Trophoblast cell (in vitro differentiated cells and primary cell): ENCODE data around the gene NINJ2.

Source experiments
- DNase-seq, 2 donors: peaks; one replicate each; pipeline ENCODE4 v3.0.0-alpha.2; 2016
- H2AFZ ChIP-seq: 2 replicates; pipeline ENCODE4 v1.6.1; 2013; ENCODE audit warnings: low read length, moderate library complexity, mild to moderate bottlenecking; ENCODE audit not compliant: insufficient read depth, poor library complexity
- H2AK5ac ChIP-seq: 2 replicates; pipeline ENCODE4 v1.6.1; 2013; ENCODE audit warnings: mild to moderate bottlenecking, low read length
- H2BK120ac ChIP-seq: 2 replicates; pipeline ENCODE4 v1.6.1; 2013; ENCODE audit warnings: low read length, mild to moderate bottlenecking, moderate library complexity; ENCODE audit not compliant: insufficient read depth, poor library complexity
- H2BK12ac ChIP-seq: 2 replicates; pipeline ENCODE4 v1.6.1; 2013; ENCODE audit warnings: mild to moderate bottlenecking, low read length, moderate library complexity
- H2BK5ac ChIP-seq: 2 replicates; pipeline ENCODE4 v1.6.1; 2013; ENCODE audit warnings: low read length, low read depth, moderate library complexity, mild to moderate bottlenecking; ENCODE audit not compliant: poor library complexity
- H3K14ac ChIP-seq: 2 replicates; pipeline ENCODE4 v1.6.1; 2013; ENCODE audit warnings: mild to moderate bottlenecking, low read length
- H3K18ac ChIP-seq: 2 replicates; pipeline ENCODE4 v1.6.1; 2013; ENCODE audit warnings: mild to moderate bottlenecking, low read length
- H3K23ac ChIP-seq: 2 replicates; pipeline ENCODE4 v1.6.1; 2013; ENCODE audit warnings: low read length
- H3K27ac ChIP-seq: 2 replicates; pipeline ENCODE4 v1.5.1; 2013; ENCODE audit warnings: low read depth, mild to moderate bottlenecking, inconsistent platforms, low read length, moderate library complexity
- H3K27me3 ChIP-seq: 2 replicates; pipeline ENCODE4 v1.6.1; 2013; ENCODE audit warnings: inconsistent platforms, mild to moderate bottlenecking, low read length, moderate library complexity; ENCODE audit not compliant: insufficient read depth
- H3K36me3 ChIP-seq, 2 experiments: 1 replicate in 1 of 2; 2 replicates in 1 of 2; pipeline ENCODE4 v1.6.1; 2013; ENCODE audit warnings: low read length in 2 of 2, mild to moderate bottlenecking in 2 of 2, moderate library complexity in 1 of 2; ENCODE audit not compliant: insufficient read depth in 2 of 2, control insufficient read depth in 1 of 2
- H3K4ac ChIP-seq: 2 replicates; pipeline ENCODE4 v1.6.1; 2013; ENCODE audit warnings: low read depth, mild to moderate bottlenecking, low read length, moderate library complexity
- H3K4me1 ChIP-seq, 2 experiments: 1 replicate in 1 of 2; 2 replicates in 1 of 2; pipeline ENCODE4 v1.6.1; 2013; ENCODE audit warnings: low read length in 2 of 2, mild to moderate bottlenecking in 2 of 2, moderate library complexity in 1 of 2; ENCODE audit not compliant: insufficient read depth in 2 of 2, control insufficient read depth in 1 of 2
- H3K4me2 ChIP-seq: 2 replicates; pipeline ENCODE4 v1.6.1; 2013; ENCODE audit warnings: inconsistent platforms, mild to moderate bottlenecking, low read length, moderate library complexity
- H3K4me3 ChIP-seq: 2 replicates; pipeline ENCODE4 v1.5.1; 2013; ENCODE audit warnings: mild to moderate bottlenecking, low read depth, low read length, inconsistent platforms
- H3K79me1 ChIP-seq: one replicate; pipeline ENCODE4 v1.6.1; 2013; ENCODE audit warnings: low read length
- H3K79me2 ChIP-seq: 2 replicates; pipeline ENCODE4 v1.6.1; 2013; ENCODE audit warnings: low read length, mild to moderate bottlenecking; ENCODE audit not compliant: control insufficient read depth, insufficient read depth, poor library complexity
- H3K9ac ChIP-seq: 2 replicates; pipeline ENCODE4 v1.6.1; 2013; ENCODE audit warnings: mild to moderate bottlenecking, low read length
- H3K9me3 ChIP-seq: 2 replicates; pipeline ENCODE4 v1.6.1; 2013; ENCODE audit warnings: low read depth, mild to moderate bottlenecking, control low read depth, inconsistent platforms, low read length; ENCODE audit not compliant: insufficient read depth
- H4K12ac ChIP-seq: 2 replicates; pipeline ENCODE4 v1.6.1; 2013; ENCODE audit warnings: low read depth, mild to moderate bottlenecking, low read length, moderate library complexity
- H4K8ac ChIP-seq: 2 replicates; pipeline ENCODE4 v1.6.1; 2013; ENCODE audit warnings: low read depth, mild to moderate bottlenecking, low read length, moderate library complexity
- H4K91ac ChIP-seq: one replicate; pipeline ENCODE4 v1.6.1; 2013; ENCODE audit warnings: low read depth, mild to moderate bottlenecking, low read length, moderate library complexity
- whole genome bisulfite sequencing: extraction: QIAGEN DNeasy Blood & Tissue Kit; methylation state at CpG from one replicate; pipeline ENCODE4 v1.1.7; 2013; ENCODE audit warnings: missing lambda C conversion rate; ENCODE audit not compliant: insufficient read length, insufficient coverage; ENCODE audit errors: extremely low coverage; 5-methylcytosine and 5-hydroxymethylcytosine counted together

Gene NINJ2

GRCh38 chr12:536751-537245, 126.4 kb downstream of the NINJ2 start:
- H3K79me2 ChIP-seq: peaks cover 2% of the 10 kb centered on the region
- H3K4me3 ChIP-seq: no peak overlapping the region
- no peak overlapping the region for H3K14ac ChIP-seq
- no peaks in the 10 kb centered on the region for H3K27me3 ChIP-seq
- H2BK5ac ChIP-seq: no peak overlapping the region
- H4K91ac ChIP-seq: no peak overlapping the region
- H3K79me1 ChIP-seq: peaks cover 3% of the 10 kb centered on the region
- no peak overlapping the region for H2AK5ac ChIP-seq
- H4K8ac ChIP-seq: no peak overlapping the region
- no peaks in the 10 kb centered on the region for H3K36me3 ChIP-seq
- no peak overlapping the region for H3K9ac ChIP-seq
- H3K4me2 ChIP-seq: no peak overlapping the region
- H3K18ac ChIP-seq: no peak overlapping the region
- DNase-seq: no peak
- no CpG with 5 or more reads among the region's 3 CpGs for WGBS
- H3K23ac ChIP-seq: no peak overlapping the region
- no peak overlapping the region for H3K27ac ChIP-seq
- peaks cover 8 to 12% of the 10 kb centered on the region in 2 experiments for H3K4me1 ChIP-seq
- H3K9me3 ChIP-seq: no peaks in the 10 kb centered on the region
- no peak overlapping the region for H3K4ac ChIP-seq
- H2BK12ac ChIP-seq: no peak overlapping the region
- H2BK120ac ChIP-seq: no peak overlapping the region
- H4K12ac ChIP-seq: no peak overlapping the region
- H2AFZ ChIP-seq: no peak overlapping the region

- Histone ChIP-seq H3K9me3 (no peaks in the 10 kb centered on the region), H3K4me3 (no peak overlapping the region), H3K36me3 (no peaks in the 10 kb centered on the region), H3K14ac (no peak overlapping the region), H2AK5ac (no peak overlapping the region), H4K91ac (no peak overlapping the region), H3K79me1 (no peaks in the 10 kb centered on the region), H3K79me2 (no peaks in the 10 kb centered on the region), H2AFZ (no peak overlapping the region), H2BK12ac (no peak overlapping the region), H4K8ac (no peak overlapping the region), H2BK120ac (no peak overlapping the region), H2BK5ac (no peak overlapping the region), H3K18ac (no peak overlapping the region), H3K27me3 (no peaks in the 10 kb centered on the region), H3K9ac (no peak overlapping the region), H3K23ac (no peak overlapping the region), H4K12ac (no peak overlapping the region), H3K4ac (no peak overlapping the region), H3K27ac (no peak overlapping the region), H3K4me1 (peaks cover 3 to 6% of the 10 kb centered on the region in 2 experiments), H3K4me2 (no peak overlapping the region)
- WGBS: no CpG with 5 or more reads among the region's 7 CpGs
- no peak for DNase-seq
Observed at GRCh38 chr12:535396-535795, 127.8 kb downstream of the NINJ2 start.

- no peak overlapping the region for H2AFZ ChIP-seq
- no peak overlapping the region for H2AK5ac ChIP-seq
- H3K27me3 ChIP-seq: no peaks in the 10 kb centered on the region
- H3K18ac ChIP-seq: no peak overlapping the region
- H4K91ac ChIP-seq: no peak overlapping the region
- H3K4me1 ChIP-seq: peaks cover 3 to 6% of the 10 kb centered on the region in 2 experiments
- no peak overlapping the region for H2BK12ac ChIP-seq
- H3K9me3 ChIP-seq: peaks cover 2% of the 10 kb centered on the region
- H3K4ac ChIP-seq: no peak overlapping the region
- H3K14ac ChIP-seq: no peak overlapping the region
- H3K79me1 ChIP-seq: no peaks in the 10 kb centered on the region
- H3K9ac ChIP-seq: no peak overlapping the region
- no peak for DNase-seq
- H4K12ac ChIP-seq: no peak overlapping the region
- H3K27ac ChIP-seq: no peak overlapping the region
- H2BK5ac ChIP-seq: no peak overlapping the region
- H2BK120ac ChIP-seq: no peak overlapping the region
- H3K4me3 ChIP-seq: no peak overlapping the region
- H3K79me2 ChIP-seq: no peaks in the 10 kb centered on the region
- WGBS: no CpG with 5 or more reads among the region's 14 CpGs
- H3K4me2 ChIP-seq: no peak overlapping the region
- H3K23ac ChIP-seq: no peak overlapping the region
- no peaks in the 10 kb centered on the region for H3K36me3 ChIP-seq
- no peak overlapping the region for H4K8ac ChIP-seq
Observed at GRCh38 chr12:534216-534615, 129.0 kb downstream of the NINJ2 start.

- peaks cover 5 to 8% of the 10 kb centered on the region in 2 experiments for H3K4me1 ChIP-seq
- H4K91ac ChIP-seq: no peak overlapping the region
- H2BK5ac ChIP-seq: no peak overlapping the region
- no peak overlapping the region for H4K12ac ChIP-seq
- no peak overlapping the region for H2BK12ac ChIP-seq
- no peak overlapping the region for H3K27ac ChIP-seq
- no peak overlapping the region for H2AK5ac ChIP-seq
- H3K4me2 ChIP-seq: no peak overlapping the region
- H2BK120ac ChIP-seq: no peak overlapping the region
- no peak overlapping the region for H3K23ac ChIP-seq
- no peaks in the 10 kb centered on the region for H3K79me1 ChIP-seq
- H3K9ac ChIP-seq: no peak overlapping the region
- H3K79me2 ChIP-seq: no peaks in the 10 kb centered on the region
- H3K4me3 ChIP-seq: no peak overlapping the region
- no peak overlapping the region for H3K4ac ChIP-seq
- peaks cover 7% of the 10 kb centered on the region for H3K9me3 ChIP-seq
- no CpG with 5 or more reads among the region's 14 CpGs for WGBS
- no peak overlapping the region for H2AFZ ChIP-seq
- H3K27me3 ChIP-seq: no peaks in the 10 kb centered on the region
- no peak overlapping the region for H4K8ac ChIP-seq
- no peak overlapping the region for H3K14ac ChIP-seq
- no peak for DNase-seq
- H3K18ac ChIP-seq: no peak overlapping the region
- H3K36me3 ChIP-seq: no peaks in the 10 kb centered on the region
Observed at GRCh38 chr12:533718-534117, 129.5 kb downstream of the NINJ2 start.
